NCI-H446 (cell line): ENCODE data around the gene CERCAM.
"Not testable (repeated sequence)": the region's sequence is repeated elsewhere in the genome, so short reads cannot be mapped to it uniquely, and the experiment has no call there.

ENCODE experiments used
- DNase-seq, 2 experiments: peaks; one replicate each; lab custom pipeline; 2025; lab: John Stamatoyannopoulos, UW

Gene CERCAM

DNA sequence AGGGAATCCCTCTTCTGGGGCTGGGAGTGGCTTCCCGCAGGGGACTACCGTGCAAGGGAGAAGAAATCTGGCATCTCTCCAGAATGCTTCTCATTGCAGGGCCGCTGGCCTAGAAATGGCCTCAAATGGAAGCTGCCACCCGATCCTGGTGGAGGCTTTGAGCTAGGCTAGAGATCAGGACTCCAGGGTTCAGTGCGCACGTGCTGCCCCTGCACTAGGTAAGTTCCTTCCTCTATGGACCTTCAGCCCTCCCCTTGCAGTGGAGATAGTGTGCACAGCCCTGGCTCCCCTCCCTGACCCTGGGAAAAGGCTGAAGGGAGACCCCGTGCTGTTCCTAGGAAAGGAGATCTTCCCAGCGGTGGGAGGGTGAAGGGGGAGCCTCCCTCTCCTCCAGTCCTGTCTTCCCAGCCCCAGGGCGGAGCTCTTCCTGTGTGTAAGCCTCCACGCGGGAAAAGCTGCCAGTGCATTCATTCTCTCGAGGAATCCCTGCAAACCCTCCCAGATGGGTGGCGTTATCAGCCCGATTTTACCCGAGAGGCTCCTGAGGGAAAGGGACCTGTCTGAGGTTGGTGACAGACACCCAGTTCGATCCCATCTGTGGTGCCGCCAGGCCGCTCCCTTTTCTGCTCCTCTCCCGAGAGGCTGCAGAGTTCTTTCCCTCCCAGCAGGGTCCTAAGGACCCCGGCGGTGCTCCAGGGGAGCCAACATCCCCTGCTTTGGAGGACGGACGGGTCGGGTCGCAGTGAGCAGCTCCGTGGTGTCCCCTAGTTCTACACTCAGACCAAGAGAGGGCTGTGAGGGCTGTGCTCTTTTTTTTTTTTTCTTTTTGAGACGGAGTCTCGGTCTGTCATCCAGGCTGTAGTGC is 1.4 kb upstream of the CERCAM start:
- DNase-seq: peak in 1 of 2 experiments; percentile 30

DNA sequence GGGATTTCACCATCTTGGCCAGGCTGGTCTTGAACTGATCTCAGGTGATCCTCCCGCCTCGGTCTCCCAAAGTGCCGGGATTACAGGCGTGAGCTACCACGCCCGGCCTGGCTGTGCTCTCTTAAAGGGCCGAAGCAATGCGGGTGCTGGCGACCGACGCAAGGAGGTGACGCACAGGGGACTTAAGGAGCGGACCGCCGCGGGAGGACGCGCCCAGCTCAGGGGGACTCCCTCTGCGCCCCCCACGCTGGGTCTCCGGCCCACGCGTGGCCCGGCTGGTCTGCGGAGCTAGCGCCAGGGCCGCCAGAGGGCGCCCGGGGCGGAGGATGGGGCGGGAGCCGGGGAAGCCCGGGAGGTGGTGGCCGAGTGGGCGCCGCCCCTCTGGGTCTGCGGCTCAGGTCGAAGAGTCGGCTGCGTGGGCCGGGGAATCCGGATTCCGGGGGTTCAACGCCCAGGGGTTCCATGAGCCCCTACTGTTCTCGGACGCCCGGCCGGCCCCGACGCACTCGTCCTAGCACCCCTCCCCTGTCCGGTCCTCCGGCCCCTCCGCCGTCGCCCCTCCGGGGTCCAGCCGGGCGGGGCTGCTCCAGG is 502 bp upstream of the CERCAM start:
- peak in 1 of 2 experiments; percentile 45 for DNase-seq

DNA sequence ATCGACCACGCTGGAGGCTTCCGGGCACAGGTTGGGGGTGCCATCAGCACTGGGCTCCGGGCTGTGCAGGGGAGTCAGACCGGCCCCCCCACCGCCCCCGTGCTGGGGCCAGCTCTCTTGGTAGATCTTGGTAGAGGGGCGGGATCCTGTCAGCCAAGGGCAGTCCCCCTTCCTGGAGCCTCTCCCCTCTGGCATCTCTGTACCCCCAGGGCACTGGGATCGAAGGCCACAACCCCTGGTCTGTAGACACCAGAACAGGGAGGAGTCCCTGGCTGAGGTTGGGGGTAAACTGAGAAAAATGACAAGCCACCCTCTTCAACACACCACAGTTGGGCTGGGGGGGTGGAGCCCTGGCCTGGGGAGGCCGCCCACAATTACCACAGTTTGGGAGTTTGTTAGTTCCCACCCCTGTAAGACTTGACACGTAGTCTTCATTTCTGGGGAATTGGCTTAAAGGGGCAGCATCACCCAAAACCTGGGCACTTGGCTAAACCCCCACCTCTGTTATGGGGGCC is 882 bp downstream of the CERCAM start:
- DNase-seq: no peak

DNA sequence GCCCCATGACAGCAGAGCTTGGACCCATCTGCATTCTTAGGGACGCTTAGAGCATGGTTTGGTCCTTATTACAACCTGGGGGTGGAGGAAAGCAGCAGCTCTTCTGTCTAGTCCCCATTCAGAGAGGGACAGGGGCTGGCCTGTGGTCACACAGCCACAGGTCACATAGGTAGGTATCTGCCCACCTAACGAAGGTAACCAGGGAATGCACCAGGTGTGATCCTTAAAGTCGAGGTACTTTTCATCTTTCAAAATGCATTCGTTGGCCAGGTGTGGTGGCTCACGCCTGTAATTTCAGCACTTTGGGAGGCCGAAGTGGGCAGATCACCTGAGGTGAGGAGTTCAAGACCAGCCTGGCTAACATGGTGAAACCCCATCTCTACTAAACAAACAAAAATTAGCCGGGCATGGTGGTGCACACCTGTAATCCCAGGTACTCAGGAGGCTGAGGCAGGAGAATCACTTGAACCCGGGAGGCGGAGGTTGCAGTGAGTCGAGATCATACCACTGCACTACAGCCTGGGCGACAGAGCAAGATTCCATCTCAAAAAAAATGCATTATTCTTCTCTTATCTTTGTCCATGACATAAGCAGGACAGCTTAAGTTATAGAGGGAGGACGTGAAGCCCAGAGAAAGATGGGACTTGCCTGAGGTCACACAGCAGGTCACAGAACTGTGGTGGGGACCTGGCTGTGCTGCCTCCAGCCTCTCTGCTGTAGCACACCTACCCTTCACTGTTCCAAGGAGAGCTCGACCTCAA is 1.5 kb downstream of the CERCAM start:
- not testable (repeated sequence) for DNase-seq

DNA sequence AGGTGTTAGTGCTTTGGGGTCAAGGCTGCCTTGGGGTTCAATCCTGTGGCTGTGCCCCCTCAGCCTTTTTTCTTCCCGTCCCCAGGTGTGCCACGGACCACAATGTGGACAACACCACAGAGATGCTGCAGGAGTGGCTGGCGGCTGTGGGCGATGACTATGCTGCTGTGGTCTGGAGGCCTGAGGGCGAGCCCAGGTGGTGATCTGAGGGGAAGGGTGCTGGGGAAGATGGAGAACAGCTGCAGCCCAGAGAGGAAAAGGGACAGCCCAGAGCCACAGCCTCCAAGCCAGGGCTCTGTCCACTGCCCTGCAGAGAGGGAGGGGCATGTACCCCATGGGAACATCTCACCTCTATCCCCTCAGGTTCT is 2.1 kb downstream of the CERCAM start:
- DNase-seq: no peak

DNA sequence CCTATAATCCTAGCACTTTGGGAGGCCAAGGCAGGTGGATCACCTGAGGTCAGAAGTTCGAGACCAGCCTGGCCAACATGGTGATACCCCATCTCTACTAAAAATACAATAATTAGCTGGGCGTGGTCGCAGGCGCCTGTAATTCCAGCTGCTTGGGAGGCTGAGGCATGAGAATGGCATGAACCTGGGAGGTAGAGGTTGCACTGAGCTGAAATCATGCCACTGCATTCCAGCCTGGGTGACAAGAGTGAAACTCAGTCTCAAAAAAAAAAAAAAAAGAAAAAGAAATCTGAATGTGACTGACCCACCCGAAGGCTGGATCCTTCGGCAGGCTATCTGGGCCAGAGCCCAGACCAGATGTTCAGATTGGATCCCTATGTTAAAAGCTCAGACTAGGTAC is 2.7 kb downstream of the CERCAM start:
- not testable (repeated sequence) for DNase-seq

DNA sequence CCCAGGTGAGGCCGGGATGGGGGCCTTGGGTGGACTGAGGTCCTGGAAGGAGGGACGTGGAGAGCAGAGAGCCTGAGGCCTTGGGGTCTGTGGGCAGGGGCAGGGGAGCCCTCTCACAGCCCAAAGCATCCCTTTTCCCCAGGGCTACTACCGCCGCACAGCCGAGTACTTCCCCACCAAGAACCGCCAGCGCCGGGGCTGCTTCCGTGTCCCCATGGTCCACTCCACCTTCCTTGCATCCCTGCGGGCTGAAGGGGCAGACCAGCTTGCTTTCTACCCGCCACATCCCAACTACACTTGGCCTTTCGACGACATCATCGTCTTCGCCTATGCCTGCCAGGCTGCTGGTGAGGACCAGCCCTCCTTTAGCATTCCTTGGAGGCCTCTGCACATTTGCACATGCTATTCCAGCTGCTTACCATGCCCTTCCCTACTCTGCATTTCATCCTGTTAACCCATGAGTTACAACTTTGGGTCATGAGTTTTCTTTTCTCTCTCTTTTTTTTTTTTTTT is 3.7 kb downstream of the CERCAM start:
- DNase-seq: no peak

DNA sequence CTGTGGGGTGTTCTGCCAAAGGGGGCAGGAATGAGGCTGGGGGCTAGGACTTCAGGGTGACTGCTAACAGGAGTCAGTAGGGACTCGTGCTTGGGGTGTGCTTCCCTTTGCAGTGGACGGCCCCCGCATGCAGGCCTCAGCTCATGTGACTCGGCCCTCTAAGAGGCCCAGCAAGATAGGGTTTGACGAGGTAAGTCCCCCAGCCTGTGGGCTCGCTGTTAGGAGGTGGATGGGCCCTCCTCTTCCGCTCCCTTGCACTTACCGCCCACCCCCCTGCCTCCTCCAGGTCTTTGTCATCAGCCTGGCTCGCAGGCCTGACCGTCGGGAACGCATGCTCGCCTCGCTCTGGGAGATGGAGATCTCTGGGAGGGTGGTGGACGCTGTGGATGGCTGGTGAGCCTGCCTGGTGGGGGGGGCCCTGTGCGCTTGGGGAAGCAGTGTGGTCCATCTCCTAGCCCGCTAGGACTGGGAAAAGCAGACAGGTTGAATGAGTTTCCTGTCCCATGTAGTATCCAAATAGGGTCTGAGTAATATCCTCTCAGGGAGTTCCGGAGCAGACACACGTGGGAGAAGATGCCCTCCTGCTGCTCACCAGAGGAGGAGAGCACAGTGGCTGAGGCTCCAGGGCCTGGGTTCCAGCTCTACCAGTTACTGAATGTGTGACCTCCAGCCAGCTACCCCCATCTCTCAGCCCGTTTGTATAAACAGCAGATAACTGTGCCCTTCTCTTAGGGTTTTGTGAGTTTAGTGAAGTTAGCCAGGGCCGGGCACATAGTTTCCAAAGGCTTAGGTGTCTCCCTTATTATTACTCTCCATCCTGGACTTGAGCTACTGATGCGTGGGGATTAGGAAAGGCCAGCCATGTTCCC is 8.2 kb downstream of the CERCAM start:
- DNase-seq: no peak

DNA sequence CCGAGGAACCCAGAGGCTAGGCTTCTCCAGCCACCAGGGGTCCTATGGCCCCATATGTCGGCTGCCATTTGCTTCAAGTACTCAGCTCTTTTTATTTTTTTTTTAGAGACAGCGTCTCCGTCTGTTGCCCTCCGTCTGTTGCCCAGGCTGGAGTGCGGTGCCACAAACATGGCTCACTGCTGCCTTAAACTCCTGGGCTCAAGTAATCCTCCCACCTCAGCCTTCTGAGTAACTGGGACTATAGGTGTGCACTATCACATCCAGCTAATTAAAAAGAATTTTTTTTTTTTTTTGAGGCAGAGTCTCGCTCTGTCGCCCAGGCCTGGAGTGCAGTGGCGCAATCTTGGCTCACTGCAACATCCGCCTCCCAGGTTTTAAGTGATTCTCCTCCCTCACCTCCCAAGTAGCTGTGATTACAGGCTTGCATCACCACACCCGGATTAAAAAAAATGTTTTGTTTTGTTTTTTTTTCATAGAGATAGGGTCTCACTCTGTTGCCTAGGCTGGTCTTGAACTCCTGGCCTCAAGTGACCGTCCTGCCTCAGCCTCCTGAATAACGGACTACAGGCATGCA is 8.9 kb downstream of the CERCAM start:
- peak in 1 of 2 experiments; percentile 23 for DNase-seq

DNA sequence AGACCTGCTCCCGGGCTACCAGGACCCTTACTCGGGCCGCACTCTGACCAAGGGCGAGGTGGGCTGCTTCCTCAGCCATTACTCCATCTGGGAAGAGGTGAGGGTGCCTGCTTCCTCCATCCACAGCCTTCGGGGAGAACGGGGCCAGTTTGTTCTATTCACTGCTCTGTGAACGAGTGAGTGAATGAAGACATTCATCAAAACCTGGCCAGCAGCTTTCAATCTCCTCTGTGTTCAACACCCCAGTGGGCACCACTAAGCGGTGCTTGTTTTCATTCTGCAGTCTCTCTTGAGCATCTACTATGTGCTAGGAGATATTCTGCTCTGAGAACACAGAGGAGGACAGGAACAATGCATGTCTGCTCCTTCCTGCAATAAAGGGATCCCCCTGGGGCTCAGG is 10.6 kb downstream of the CERCAM start:
- DNase-seq: no peak

DNA sequence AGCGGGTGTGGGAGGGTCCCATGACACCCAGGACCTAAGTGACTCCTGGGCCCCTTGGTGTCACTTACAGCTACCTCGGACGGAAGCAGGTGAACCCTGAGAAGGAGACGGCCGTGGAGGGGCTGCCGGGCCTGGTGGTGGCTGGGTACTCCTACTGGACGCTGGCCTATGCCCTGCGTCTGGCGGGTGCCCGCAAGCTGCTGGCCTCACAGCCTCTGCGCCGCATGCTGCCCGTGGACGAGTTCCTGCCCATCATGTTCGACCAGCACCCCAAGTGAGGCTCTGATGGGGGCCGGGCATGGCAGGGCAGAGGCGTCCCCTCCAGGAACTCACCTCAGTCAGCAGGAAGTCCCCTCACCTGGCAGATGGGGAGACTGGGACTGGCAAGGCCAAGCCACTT is 13.7 kb downstream of the CERCAM start:
- DNase-seq: no peak

DNA sequence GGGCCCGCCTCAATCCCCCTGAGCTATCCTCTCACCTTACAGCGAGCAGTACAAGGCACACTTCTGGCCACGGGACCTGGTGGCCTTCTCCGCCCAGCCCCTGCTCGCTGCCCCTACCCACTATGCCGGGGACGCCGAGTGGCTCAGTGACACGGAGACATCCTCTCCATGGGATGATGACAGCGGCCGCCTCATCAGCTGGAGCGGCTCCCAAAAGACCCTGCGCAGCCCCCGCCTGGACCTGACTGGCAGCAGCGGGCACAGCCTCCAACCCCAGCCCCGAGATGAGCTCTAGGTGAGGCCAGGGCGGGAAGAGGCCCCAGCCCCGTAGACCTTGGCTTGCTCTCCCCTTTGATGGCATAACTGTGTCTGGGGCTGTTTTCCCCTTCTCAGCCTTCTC is 15.0 kb downstream of the CERCAM start:
- DNase-seq: no peak

DNA sequence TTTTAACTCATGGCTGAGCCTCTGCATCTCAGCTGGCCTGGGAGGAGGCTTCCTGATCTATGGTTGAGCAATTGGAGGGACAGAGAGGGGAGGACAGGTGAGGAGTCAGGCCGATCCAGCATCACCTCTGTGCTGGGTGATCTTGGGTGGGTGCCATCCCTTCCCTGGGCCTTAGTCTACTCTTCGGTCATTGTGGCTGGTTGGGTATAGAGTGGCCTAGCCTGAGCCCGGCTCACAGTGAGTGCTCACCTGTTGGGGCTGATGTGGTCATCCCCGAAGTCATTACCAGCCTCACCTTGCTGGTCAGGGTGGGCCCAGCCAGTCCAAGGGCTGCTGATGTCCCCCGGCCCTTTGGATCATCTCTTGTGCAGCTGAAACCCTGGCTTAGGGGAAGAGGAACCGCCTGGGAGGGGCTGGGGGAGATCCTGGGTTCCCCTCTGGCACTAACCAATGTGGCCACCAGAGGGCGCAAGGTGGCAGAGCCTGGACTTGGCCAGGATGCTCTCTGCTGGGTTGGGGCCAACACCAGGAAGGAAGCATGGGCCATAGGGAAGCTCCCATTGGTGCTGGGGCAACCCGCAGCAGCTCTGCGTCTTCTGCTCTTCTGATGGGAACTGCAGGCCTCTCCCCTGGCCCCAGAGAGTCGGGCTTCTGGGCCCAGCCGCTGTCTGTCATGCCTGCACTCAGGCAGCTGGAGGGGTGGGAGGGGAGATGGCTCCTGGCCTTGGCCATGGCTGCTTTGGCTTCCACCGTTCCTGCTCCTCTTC is 17.9 kb downstream of the CERCAM start:
- peak; percentile 45 to 86 for DNase-seq

DNA sequence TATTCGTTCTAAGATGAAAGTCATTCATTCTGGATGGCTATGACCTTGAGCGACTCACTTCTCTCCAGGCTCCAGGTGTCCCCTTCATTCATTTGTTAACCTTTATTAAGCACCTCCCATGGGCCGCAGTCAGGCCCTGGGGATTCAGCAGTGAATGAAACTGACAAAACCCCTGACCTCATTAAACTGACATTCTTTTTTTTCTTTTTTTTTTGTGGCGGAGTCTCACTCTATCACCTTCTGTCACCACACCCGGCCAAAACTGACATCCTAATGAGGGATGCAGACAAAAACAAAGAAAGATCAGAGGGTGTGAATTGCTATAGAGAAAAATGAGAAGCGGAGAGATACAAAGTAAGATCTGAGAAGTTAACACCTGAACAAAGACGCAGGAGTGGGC is 18.6 kb downstream of the CERCAM start:
- no peak for DNase-seq

DNA sequence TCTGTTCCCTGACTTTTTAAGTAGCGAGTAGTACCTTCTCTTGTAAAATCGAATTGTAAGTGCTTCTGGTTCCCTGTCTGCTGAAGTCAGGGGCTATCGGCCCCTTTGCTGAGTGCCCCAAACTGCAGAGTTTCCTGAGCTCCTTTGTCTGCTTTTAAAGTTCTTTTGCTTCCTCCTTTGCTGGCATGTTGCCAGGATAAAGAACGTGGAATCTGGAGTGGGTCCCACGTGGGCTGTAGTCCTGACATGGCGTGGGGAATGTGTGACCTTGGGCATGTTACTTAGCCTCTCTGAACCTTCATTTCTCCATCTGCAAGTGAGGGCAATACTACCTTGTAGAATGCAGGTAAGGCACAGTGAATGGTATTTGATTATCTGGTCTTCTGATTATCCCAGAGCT is 21.5 kb downstream of the CERCAM start:
- DNase-seq: no peak

DNA sequence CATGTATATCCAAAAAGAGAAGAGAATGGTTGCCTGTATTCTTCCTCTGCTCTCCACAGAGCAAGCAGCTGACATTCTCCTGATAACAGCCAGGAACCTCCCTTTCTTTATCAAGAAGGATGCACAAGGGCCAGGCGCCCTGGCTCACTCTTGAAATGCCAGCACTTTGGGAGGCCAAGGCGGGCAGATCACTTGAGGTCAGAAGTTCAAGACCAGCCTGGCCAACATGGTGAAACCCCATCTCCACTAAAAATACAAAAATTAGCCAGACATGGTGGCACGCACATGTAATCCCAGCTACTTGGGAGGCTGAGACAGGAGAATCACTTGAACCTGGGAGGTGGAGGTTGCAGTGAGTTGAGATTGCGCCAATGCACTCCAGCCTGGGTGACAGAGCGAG is 25.8 kb downstream of the CERCAM start:
- DNase-seq: not testable (repeated sequence)

DNA sequence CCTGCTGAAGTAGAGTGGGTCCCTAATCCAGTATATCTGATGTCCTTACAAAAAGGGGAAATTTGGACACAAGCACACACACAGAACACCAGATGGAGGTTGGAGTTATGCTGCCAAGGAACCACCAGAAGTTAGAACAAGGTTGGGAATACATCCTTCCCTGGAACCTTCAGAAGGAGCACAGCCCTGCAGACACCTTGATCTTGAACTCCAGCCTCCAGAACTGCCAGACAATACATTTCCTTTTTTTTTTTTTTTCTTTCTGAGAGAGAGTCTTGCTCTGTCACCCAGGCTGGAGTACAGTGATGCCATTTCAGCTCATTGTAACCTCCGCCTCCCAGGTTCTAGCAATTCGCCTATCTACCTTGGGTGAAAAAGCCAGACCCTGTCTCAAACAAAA is 28.1 kb downstream of the CERCAM start:
- DNase-seq: no peak

DNA sequence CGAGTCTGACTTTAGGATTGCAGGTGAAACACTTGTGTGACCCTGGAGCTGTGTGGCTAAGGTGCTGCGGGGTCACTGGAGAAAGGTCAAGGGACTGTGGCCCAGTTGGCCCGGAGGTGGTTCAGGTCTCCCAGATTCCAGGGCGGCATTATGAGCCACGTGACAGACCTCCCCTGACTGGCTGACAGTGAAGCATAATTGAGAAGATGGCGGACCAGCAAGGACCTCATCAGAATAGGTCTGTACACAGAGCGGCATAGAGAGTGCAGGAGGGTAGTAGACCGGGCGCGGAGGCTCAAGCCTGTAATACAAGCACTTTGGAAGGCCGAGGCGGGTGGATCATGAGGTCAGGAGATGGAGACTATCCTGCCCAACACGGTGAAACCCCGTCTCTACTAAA is 34.3 kb downstream of the CERCAM start:
- no peak for DNase-seq

DNA sequence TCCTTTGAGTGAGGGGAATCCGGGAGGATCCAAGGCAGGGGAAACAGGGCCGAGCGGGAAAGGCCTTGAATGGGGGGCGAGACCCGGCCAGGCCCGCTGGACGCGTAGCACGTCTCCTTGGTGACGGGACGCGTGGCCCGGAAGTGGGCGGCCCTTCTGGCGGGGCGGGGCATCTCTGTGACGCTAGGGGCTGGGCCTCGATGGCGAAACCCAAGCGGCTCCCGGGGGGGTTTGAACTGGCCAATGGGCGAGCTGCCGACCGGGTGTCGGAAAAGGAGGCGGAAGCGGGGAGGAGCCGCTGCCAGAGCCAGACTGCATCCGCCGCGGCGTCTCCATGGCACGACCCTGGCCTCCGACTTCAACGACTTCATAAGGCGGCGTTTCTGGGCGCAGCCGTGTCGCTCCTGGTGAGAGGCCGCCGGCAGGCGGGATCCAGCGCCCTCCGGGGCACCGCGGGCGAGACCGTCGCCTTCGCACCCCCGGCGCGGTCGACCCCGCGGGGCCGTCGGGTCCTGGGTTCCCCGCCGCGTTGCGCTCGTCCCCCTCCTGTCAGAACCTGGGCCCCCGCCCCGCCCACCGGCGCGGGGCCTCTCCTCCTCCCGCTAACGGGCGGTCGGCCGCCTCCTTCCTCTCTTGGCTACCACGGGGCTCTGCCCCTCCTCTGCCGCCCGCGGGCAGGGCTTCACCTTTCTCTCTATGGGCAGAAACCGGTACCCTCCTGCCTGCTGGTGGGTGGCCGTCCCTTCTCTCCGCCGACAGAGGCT is 35.4 kb downstream of the CERCAM start, which contains the start of gene ODF2:
Gene ODF2, plus strand, starts transcription at position 158 of the 764 bp plus-strand sequence. Its CDS starts 86 bp downstream, at position 244.
- DNase-seq: peak; percentile 89 to 93
